Mucosa of descending colon (tissue), 3 donors: Measurements from ENCODE around the gene KLHDC4. TPM values are rescaled to one million over a fixed set of nuclear protein-coding genes. Genes with fewer than 3 reads are reported as not detected.
"Not testable (repeated sequence)": the region's sequence is repeated elsewhere in the genome, so short reads cannot be mapped to it uniquely, and the experiment has no call there.

Source experiments
- ATAC-seq: fragments of 200-7000 bp; cut with Tn5 transposase; one replicate; pipeline ENCODE4 v1.9.1; 2020; ENCODE audit warnings: mild to moderate bottlenecking, moderate library complexity
- DNase-seq, 3 donors: peaks; one replicate each; pipeline ENCODE4 v3.0.0-alpha.2; 2020
- H3K36me3 ChIP-seq: fragments of 200-600 bp; one replicate; pipeline ENCODE4 v1.8.0; 2021; ENCODE audit warnings: low read depth, mild to moderate bottlenecking
- H3K4me1 ChIP-seq: fragments of 200-600 bp; one replicate; pipeline ENCODE4 v1.8.0; 2021; ENCODE audit warnings: low read depth, mild to moderate bottlenecking
- H3K4me3 ChIP-seq: fragments of 200-600 bp; one replicate; pipeline ENCODE4 v1.8.0; 2021; ENCODE audit warnings: mild to moderate bottlenecking
- H3K9me3 ChIP-seq: fragments of 200-600 bp; one replicate; pipeline ENCODE4 v1.8.0; 2021; ENCODE audit warnings: mild to moderate bottlenecking
- intact Hi-C, 2 donors: fragments of 100-400 bp; cut with DNase I in 1 of 2; cut with micrococcal nuclease in 1 of 2; formaldehyde crosslinking; loops; one replicate each; pipeline versions ENCODE4 v1.11.0 to v1.11.1; 2022; cut with DNase I, micrococcal nuclease
- total RNA-seq, 3 donors: library from RNA; stranded (reverse); fragmentation: NEBNext Ultra II Directional in 2 of 3; extraction: Animal tissue kit (Norgen Biotek cat#: 25700) in 2 of 3; gene quantifications; one replicate each; pipeline versions ENCODE4 v1.2.1 to v1.2.4, GENCODE V29; 2021 to 2023
- TF ChIP-seq, protein P1 (sequence below): fragments of 200-600 bp; IDR thresholded peaks from one replicate; pipeline ENCODE4 v1.8.0; 2022; ENCODE audit warnings: antibody characterized with exemption, mild to moderate bottlenecking
- donor health status: DM: no; HTN: no; CAD: no; lungs with moderate emphysema.
- donor health status: DM: no; HTN: no; CAD: no.
- donor health status: DM: no; HTN: yes; CAD: no.

Gene KLHDC4
- total RNA-seq, 3 donors from 2014 or later = 41.6 to 67.7 (median 46.4) TPM

DNA sequence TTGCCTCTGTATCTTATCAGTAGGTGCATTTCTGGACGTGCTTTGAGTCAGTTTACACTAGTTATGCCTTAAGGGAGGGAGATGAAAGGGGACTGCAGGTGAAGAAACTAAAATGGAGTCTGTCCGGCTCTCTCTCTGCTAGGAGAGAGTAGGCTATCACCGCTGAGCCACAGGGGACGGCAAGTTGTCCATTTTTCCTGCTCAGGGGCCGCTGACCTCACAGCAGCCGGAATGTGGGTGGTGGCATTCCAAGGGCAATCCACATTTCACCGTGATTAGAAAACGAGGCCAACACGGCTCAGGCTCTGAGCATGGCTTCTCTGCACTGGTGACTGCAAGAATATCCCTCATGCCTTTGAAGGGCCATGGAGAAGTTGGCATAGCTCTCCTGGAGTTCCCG, 19.0 kb upstream of the KLHDC4 start:
- H3K4me1 ChIP-seq = no peaks in the 10 kb centered on the region
- no peaks in the 10 kb centered on the region for H3K9me3 ChIP-seq
- TF ChIP-seq, protein P1, sequence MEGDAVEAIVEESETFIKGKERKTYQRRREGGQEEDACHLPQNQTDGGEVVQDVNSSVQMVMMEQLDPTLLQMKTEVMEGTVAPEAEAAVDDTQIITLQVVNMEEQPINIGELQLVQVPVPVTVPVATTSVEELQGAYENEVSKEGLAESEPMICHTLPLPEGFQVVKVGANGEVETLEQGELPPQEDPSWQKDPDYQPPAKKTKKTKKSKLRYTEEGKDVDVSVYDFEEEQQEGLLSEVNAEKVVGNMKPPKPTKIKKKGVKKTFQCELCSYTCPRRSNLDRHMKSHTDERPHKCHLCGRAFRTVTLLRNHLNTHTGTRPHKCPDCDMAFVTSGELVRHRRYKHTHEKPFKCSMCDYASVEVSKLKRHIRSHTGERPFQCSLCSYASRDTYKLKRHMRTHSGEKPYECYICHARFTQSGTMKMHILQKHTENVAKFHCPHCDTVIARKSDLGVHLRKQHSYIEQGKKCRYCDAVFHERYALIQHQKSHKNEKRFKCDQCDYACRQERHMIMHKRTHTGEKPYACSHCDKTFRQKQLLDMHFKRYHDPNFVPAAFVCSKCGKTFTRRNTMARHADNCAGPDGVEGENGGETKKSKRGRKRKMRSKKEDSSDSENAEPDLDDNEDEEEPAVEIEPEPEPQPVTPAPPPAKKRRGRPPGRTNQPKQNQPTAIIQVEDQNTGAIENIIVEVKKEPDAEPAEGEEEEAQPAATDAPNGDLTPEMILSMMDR = no peak
- no peaks in the 10 kb centered on the region for H3K36me3 ChIP-seq
- no peak for ATAC-seq
- no peak overlapping the region for H3K4me3 ChIP-seq
- no peak for DNase-seq
- intact Hi-C loops = no loop called here

DNA sequence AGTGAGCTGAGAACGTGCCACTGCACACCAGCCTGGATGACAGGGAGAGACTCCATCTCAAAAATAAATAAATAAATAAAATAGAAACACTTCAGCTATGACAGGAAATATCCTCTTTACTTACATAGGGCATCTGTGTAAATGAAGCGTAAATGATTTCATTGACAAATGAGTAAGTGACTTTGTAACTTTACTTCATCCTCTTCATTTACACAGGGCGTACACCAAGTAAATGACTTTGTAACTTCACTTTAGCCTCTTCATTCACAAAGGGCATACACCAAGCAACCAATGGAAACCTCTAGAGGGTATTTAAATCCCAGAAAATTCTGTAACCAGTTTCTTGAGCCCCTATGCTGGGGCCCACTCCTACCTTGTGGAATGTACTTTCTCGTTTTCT, 16.2 kb upstream of the KLHDC4 start:
- DNase-seq (no peak), ATAC-seq (no peak)
- TF ChIP-seq, protein P1 = no peak
- Histone ChIP-seq H3K9me3 (no peaks in the 10 kb centered on the region), H3K4me3 (no peak overlapping the region), H3K4me1 (peaks cover 16% of the 10 kb centered on the region), H3K36me3 (no peaks in the 10 kb centered on the region)
- intact Hi-C loops = no loop called here

DNA sequence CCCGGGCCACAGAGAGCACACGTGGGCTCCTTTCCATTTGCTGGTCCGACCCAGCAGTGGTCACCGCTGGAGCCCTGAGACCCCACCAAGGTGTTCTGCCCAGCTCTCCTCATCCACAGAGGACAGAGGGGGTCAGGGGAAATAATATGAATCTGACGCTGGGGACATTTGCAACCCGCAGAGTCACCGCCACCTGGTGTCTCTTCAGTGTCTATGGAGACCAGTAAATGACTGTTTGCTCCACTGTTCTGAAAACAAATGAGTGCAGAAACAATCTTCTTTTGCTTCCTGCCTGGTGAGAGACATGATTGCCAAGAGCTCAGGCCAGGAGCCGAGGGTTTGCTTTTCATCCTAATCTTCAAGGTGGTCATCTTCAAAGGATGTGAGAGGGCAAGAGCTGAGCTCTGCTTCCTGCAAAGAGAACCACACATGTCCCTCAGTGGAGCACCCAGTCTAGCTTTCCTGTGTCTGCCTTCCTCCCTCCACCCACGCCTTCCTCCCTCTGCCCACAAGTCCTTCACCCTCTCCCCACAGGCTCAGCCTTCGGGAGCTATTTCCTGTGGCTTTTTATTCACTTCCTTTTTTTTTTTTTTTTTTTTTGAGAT, 14.7 kb upstream of the KLHDC4 start:
- no peak for ATAC-seq
- TF ChIP-seq, protein P1 = no peak
- Histone ChIP-seq H3K9me3 (no peaks in the 10 kb centered on the region), H3K4me1 (peaks cover 16% of the 10 kb centered on the region), H3K4me3 (no peak overlapping the region), H3K36me3 (no peaks in the 10 kb centered on the region)
- intact Hi-C loops = no loop called here
- DNase-seq = peak in 2 of 3 donors; percentile 35 to 65

DNA sequence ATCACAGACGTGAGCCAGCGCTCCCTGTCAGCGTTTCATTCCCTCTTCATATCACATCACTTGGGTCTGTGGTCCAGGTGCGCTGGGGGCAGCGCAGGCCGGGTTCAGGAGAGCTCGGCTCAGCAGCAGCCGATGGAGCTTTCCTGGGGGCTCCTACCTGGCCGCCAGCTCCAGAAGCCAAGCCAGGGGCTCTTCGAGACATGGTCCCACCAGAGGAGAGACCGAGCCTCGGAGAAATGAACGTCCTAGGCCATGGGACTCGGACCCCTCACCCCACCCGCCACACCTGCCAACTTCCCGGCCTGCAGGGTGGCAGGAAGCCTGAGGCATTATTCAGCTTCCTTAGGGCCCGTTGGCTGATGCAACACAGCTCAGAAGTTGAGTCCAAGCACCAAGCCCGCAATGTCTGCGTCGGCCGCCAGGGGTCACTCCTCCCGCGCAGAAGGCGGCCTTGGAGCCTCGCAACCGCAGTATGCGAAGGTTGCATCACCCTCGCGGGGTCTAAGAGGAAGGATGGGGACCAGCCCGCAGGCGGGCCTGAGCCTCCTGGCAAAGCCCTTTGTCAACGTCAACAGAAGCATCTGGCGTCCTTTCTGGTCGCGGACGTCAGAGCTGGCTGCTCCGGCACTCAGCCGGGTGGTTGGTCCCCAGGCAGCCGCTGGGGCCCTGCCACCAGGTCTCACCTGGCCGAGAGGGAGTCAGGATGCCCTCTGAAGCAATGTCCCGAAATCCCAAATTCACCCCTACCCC, 13.2 kb upstream of the KLHDC4 start:
- H3K36me3 ChIP-seq = no peaks in the 10 kb centered on the region
- ATAC-seq (peak; percentile 94), DNase-seq (peak; percentile 92 to 93 (median 92))
- TF ChIP-seq, protein P1 = peak; percentile 92
- H3K4me1 ChIP-seq = peaks cover 16% of the 10 kb centered on the region
- H3K4me3 ChIP-seq = no peak overlapping the region
- intact Hi-C loops = loop anchor here (2.0 kb wide), 2 partner anchors 92 to 94 kb away; no protein-coding TSS in a partner anchor
- H3K9me3 ChIP-seq = no peaks in the 10 kb centered on the region

DNA sequence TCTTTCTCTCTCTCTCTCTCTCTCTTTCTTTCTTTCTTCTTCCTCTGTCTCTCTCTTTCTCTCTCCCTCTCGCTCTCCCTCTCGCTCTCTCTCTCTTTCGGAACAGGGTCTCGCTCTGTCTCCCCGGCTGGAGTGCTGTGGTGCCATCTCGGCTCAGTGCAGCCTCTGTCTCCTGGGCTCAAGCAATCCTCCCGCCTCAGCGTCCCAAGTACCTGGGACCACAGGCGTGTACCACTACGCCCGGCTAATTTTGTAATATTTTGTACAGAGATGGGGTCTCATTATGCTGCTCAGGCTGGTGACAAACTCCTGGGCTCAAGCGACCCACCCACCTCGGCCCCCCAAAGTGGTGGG, 12.7 kb upstream of the KLHDC4 start:
- intact Hi-C loops = loop anchor here (2.0 kb wide), 2 partner anchors 92 to 94 kb away; no protein-coding TSS in a partner anchor
- H3K4me1 ChIP-seq = peaks cover 16% of the 10 kb centered on the region
- no peaks in the 10 kb centered on the region for H3K36me3 ChIP-seq
- no peak overlapping the region for H3K4me3 ChIP-seq
- DNase-seq (no peak), ATAC-seq (no peak)
- TF ChIP-seq, protein P1 = no peak
- no peaks in the 10 kb centered on the region for H3K9me3 ChIP-seq

DNA sequence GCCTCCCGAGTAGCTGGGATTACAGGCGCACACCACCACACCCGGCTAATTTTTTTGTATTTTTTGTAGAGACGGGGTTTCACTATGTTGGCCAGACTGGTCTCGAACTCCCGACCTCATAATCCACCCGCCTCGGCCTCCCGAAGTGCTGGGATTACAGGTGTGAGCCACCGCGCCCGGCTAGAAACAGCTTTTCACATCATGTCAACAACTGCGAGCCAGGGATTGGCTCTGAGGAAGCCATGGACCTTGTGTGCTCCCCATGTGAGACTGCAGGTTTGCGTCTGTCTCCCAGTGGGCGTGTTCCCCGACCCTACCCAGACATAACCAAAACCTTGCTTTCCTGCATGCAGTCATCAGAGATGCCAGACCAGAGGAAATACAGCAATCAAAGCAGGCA, 8.1 kb upstream of the KLHDC4 start:
- H3K4me3 ChIP-seq, DNase-seq, ATAC-seq, H3K36me3 ChIP-seq, H3K9me3 ChIP-seq, intact Hi-C loops: not testable (repeated sequence)
- H3K4me1 ChIP-seq = peaks cover 12% of the 10 kb centered on the region

DNA sequence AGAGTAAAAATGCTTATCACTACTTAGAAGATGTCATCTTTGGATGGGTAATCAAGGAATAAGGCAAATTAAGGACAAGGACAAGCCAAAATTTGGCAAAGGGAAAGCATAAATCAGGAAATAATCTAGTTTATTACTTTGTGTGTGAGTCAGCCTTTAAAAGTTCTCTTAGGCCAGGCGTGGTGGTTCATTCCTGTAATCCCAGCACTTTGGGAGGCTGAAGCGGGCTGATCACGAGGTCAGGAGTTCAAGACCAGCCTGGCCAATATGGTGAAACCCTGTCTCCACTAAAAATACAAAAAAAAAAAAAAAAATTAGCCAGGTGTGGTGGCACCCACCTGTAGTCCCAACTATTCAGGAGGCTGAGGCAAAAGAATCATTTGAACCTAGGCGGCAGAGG, 1.7 kb upstream of the KLHDC4 start:
- H3K9me3 ChIP-seq, DNase-seq, intact Hi-C loops, ATAC-seq, H3K4me3 ChIP-seq, H3K36me3 ChIP-seq: not testable (repeated sequence)
- H3K4me1 ChIP-seq = peaks cover 12% of the 10 kb centered on the region
